Liver (tissue), 9 donors: ENCODE measurements around the gene SPTBN5. TPM values are rescaled to one million over a fixed set of nuclear protein-coding genes. Genes with fewer than 3 reads are reported as not detected.

ENCODE experiments used
- DNase-seq: peaks from one replicate; pipeline ENCODE4 v3.0.0-alpha.2; 2017; ENCODE audit warnings: low spot score
- H3K27ac ChIP-seq, 2 donors: one replicate each; pipeline ENCODE4 v1.7.0; 2013; ENCODE audit warnings: inconsistent platforms in 2 of 2, low read length in 2 of 2, control low read depth in 1 of 2, low read depth in 1 of 2, mild to moderate bottlenecking in 1 of 2
- H3K27me3 ChIP-seq, 4 donors: one replicate each; pipeline versions ENCODE4 v1.6.1 to v1.7.0; 2013; ENCODE audit warnings: low read length in 3 of 4, inconsistent platforms in 1 of 4, mild to moderate bottlenecking in 1 of 4, moderate library complexity in 1 of 4; ENCODE audit not compliant: control insufficient read depth in 4 of 4, insufficient read depth in 4 of 4
- H3K36me3 ChIP-seq, 4 donors: one replicate each; pipeline versions ENCODE4 v1.6.1 to v1.7.0; 2013; ENCODE audit warnings: low read length in 3 of 4, mild to moderate bottlenecking in 3 of 4, low read depth in 1 of 4, moderate library complexity in 1 of 4; ENCODE audit not compliant: control insufficient read depth in 4 of 4, insufficient read depth in 3 of 4
- H3K4me1 ChIP-seq, 4 donors: one replicate each; pipeline versions ENCODE4 v1.6.1 to v1.7.0; 2013; ENCODE audit warnings: low read length in 3 of 4, mild to moderate bottlenecking in 3 of 4, moderate library complexity in 1 of 4; ENCODE audit not compliant: control insufficient read depth in 4 of 4, insufficient read depth in 4 of 4
- H3K4me3 ChIP-seq, 3 donors: one replicate each; pipeline versions ENCODE4 v1.6.1 to v1.7.0; 2013; ENCODE audit warnings: low read length in 3 of 3, control low read depth in 1 of 3, low read depth in 1 of 3, mild to moderate bottlenecking in 1 of 3
- H3K9ac ChIP-seq, 2 donors: one replicate each; pipeline ENCODE4 v1.7.0; 2013; ENCODE audit warnings: low read length in 2 of 2, mild to moderate bottlenecking in 2 of 2, moderate library complexity in 2 of 2, control low read depth in 1 of 2, low read depth in 1 of 2
- H3K9me3 ChIP-seq, 4 donors: one replicate each; pipeline versions ENCODE4 v1.6.1 to v1.7.0; 2013; ENCODE audit warnings: low read length in 3 of 4; ENCODE audit not compliant: control insufficient read depth in 4 of 4
- ATF3 ChIP-seq: IDR thresholded peaks from 2 replicates; pipeline ENCODE4 v1.6.1; 2016; ENCODE audit warnings: antibody characterized with exemption
- CTCF ChIP-seq: fragments of 150-350 bp; IDR thresholded peaks from 2 replicates; pipeline ENCODE4 v1.5.1; 2017; ENCODE audit warnings: improper control_type of control experiment, low read depth, low read length; ENCODE audit not compliant: missing input control
- EGR1 ChIP-seq, 2 donors: IDR thresholded peaks; 2 replicates each; pipeline ENCODE4 v1.6.1; 2016 to 2018; ENCODE audit warnings: antibody characterized with exemption in 2 of 2, low read depth in 2 of 2
- FOXA1 ChIP-seq: IDR thresholded peaks from 2 replicates; pipeline ENCODE4 v1.6.1; 2016; ENCODE audit warnings: antibody characterized with exemption
- FOXA2 ChIP-seq: IDR thresholded peaks from 2 replicates; pipeline ENCODE4 v1.6.1; 2016; ENCODE audit warnings: antibody characterized with exemption
- GABPA ChIP-seq, 2 donors: IDR thresholded peaks in 1 of 2; conservative IDR thresholded peaks in 1 of 2; 2 replicates each; pipeline ENCODE4 v1.6.1; 2016; ENCODE audit warnings: antibody characterized with exemption in 2 of 2, mild to moderate bottlenecking in 1 of 2, moderate library complexity in 1 of 2
- HNF4A ChIP-seq, 2 donors: conservative IDR thresholded peaks; 2 replicates each; pipeline ENCODE4 v1.6.1; 2016; ENCODE audit warnings: antibody characterized with exemption in 2 of 2, mild to moderate bottlenecking in 2 of 2
- HNF4G ChIP-seq: IDR thresholded peaks from 2 replicates; pipeline ENCODE4 v1.6.1; 2016; ENCODE audit warnings: antibody characterized with exemption
- JUND ChIP-seq, 2 donors: IDR thresholded peaks; 2 replicates each; pipeline ENCODE4 v1.6.1; 2016; ENCODE audit warnings: antibody characterized with exemption in 2 of 2
- NR2F2 ChIP-seq: IDR thresholded peaks from 2 replicates; pipeline ENCODE4 v1.6.1; 2016; ENCODE audit warnings: antibody characterized with exemption
- RAD21 ChIP-seq, 2 donors: IDR thresholded peaks; 2 replicates each; pipeline ENCODE4 v1.6.1; 2016; ENCODE audit warnings: antibody characterized with exemption in 2 of 2, mild to moderate bottlenecking in 2 of 2
- REST ChIP-seq: IDR thresholded peaks from 2 replicates; pipeline ENCODE4 v1.6.1; 2016; ENCODE audit warnings: antibody characterized with exemption, mild to moderate bottlenecking
- RXRA ChIP-seq, 2 donors: IDR thresholded peaks; 2 replicates each; pipeline ENCODE4 v1.6.1; 2017 to 2018; ENCODE audit warnings: antibody characterized with exemption in 2 of 2, mild to moderate bottlenecking in 1 of 2
- SP1 ChIP-seq: IDR thresholded peaks from 2 replicates; pipeline ENCODE4 v1.6.1; 2018; ENCODE audit warnings: antibody characterized with exemption, mild to moderate bottlenecking
- TAF1 ChIP-seq: conservative IDR thresholded peaks from 2 replicates; pipeline ENCODE4 v1.6.1; 2016; ENCODE audit warnings: antibody characterized with exemption, mild to moderate bottlenecking
- YY1 ChIP-seq: IDR thresholded peaks from 2 replicates; pipeline ENCODE4 v1.6.1; 2016; ENCODE audit warnings: antibody characterized with exemption, mild to moderate bottlenecking
- ZBTB33 ChIP-seq: IDR thresholded peaks from 2 replicates; pipeline ENCODE4 v1.6.1; 2016; ENCODE audit warnings: antibody characterized with exemption
- WGBS: extraction: QIAGEN DNeasy Blood & Tissue Kit; methylation state at CpG from one replicate; pipeline ENCODE4 v1.1.7; 2013; 5-methylcytosine and 5-hydroxymethylcytosine counted together
- polyA plus RNA-seq, 2 donors: library from polyadenylated mRNA; stranded (reverse) in 1 of 2; unstranded in 1 of 2; fragments of 200-250 nt in 1 of 2; fragments of >200 nt in 1 of 2; fragmentation: Nextera tagmentation in 1 of 2; extraction: Ambion mirVana in 1 of 2; gene quantifications; one replicate each; pipeline versions ENCODE4 v1.2.1 to v1.2.3, GENCODE V29; 2013 to 2015
- total RNA-seq, 2 donors: library from RNA; depleted of rRNA; stranded (reverse); fragments of >200 nt; gene quantifications; one replicate each; pipeline ENCODE4 v1.2.3, GENCODE V29; 2014
- TF ChIP-seq, protein P1 (sequence below): IDR thresholded peaks from 2 replicates; pipeline ENCODE4 v1.6.1; 2016; ENCODE audit warnings: antibody characterized with exemption
- donor health status: healthy.
- donor health status: healthy.
- donor health status: healthy.
- donor health status: healthy.
- donor health status: healthy.

SPTBN5 gene
- total and polyA plus RNA-seq, 4 donors = 0.12 to 1.7 (median 0.17) TPM

DNA sequence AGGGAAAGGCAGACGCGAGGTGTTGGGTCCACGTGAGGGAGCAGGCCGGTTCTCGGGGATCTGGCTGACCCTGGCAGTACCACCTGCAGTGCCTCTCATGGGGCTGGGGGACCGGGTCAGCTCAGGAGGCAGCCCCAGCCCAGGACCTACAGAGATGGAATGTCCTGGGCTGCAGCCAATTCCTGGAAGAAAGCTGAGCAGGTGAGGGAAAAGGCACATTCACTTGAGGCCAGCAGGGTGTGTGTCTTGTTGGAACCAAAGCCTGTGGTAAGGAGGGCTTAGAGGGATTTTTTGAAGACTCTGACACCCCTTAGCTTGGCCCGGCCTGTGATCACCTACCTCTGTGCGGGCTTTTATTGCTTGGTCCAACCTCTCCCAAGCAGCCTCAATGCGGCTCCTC lies 39.4 kb downstream of the SPTBN5 start (continued):
- TF ChIP-seq HNF4G = no peak
- TF ChIP-seq REST = no peak

- Histone ChIP-seq H3K9ac (no peak overlapping the region), H3K36me3 (peaks cover 0 to 3% (median 0%) of the 10 kb centered on the region in 4 donors), H3K27ac (no peak overlapping the region), H3K27me3 (no peaks in the 10 kb centered on the region), H3K4me1 (no peaks in the 10 kb centered on the region), H3K4me3 (no peak overlapping the region), H3K9me3 (no peaks in the 10 kb centered on the region)
- DNase-seq = no peak
- WGBS = 91% methylated on average over 10 of the region's 10 CpGs
- TF ChIP-seq CTCF (no peak), RAD21 (IDR thresholded peaks at IDR 0.05) (no peak), ZBTB33 (no peak), REST (no peak), EGR1 (IDR thresholded peaks at IDR 0.05; ENCODE audit: low read depth in 2 of 2) (no peak), HNF4G (no peak), TAF1 (no peak), JUND (IDR thresholded peaks at IDR 0.05) (no peak), FOXA1 (no peak), NR2F2 (no peak), RXRA (IDR thresholded peaks at IDR 0.05) (no peak), HNF4A (conservative IDR thresholded peaks at IDR 0.05) (no peak), ATF3 (no peak), FOXA2 (no peak), SP1 (no peak), YY1 (no peak), GABPA (IDR thresholded peaks at IDR 0.05 in 1 of 2, conservative IDR thresholded peaks at IDR 0.05 in 1 of 2) (no peak)
- TF ChIP-seq, protein P1, sequence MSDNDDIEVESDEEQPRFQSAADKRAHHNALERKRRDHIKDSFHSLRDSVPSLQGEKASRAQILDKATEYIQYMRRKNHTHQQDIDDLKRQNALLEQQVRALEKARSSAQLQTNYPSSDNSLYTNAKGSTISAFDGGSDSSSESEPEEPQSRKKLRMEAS = no peak
Measured at GRCh38 chr15:41853831-41854230, 40.0 kb downstream of the SPTBN5 start.
